ENCODE measurements around the gene ABCG4. TPM values are rescaled to one million over a fixed set of nuclear protein-coding genes. Genes with fewer than 3 reads are reported as not detected.
A peak's percentile ranks its signal among the peaks of the same experiment; 100 is the strongest.
"Not testable (repeated sequence)": the region's sequence is repeated elsewhere in the genome, so short reads cannot be mapped to it uniquely, and the experiment has no call there.

Gene ABCG4
- total RNA-seq, result 0.52 TPM

DNA sequence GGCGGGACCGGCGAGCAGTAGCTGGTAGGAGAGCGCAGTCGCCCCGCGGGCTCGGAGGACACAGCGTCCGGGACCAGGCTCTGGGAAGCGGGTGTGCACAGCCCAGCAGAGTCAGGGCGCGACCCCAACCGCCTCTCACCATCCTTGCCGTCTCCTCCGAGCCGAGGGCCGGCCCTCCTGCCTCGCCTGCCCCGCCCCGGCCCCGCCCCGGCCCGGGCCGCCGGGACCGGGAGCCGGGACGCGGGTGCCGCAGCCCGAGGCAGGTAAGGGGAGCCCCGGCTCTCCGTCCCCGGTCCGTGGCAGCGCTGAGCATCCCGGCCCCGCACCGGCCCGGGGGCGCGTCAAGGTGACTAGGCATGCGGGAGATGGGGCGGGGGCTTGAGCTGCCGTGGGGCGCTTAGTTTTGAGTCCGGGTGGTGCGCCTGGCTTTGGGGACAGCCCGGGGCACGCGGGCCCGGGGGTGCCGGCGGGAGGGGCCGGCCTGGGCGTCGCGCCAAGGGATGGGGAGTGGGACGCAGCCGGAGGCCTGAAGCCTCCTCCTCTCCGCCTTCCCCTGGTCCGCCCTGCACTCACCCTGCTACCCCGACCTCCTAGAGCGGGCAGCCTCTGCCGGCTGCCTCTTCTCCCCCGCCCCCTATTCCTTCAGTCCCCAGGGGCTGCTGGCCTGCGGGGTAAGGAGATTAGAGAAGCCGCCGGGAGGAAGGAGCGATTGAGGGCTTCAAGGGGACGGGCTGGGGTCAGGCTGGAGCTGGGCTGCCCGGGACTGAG is at the start of gene ABCG4:
Gene ABCG4 (plus strand): TSS at position 35 of the 768 bp plus-strand sequence. CDS start 914 bp downstream, outside the sequence.
- peak; percentile 40 for ATAC-seq

GRCh38 chr11:119099711-119100110 is 49.1 kb upstream of the ABCG4 start:
- no peak for ATAC-seq

DNA sequence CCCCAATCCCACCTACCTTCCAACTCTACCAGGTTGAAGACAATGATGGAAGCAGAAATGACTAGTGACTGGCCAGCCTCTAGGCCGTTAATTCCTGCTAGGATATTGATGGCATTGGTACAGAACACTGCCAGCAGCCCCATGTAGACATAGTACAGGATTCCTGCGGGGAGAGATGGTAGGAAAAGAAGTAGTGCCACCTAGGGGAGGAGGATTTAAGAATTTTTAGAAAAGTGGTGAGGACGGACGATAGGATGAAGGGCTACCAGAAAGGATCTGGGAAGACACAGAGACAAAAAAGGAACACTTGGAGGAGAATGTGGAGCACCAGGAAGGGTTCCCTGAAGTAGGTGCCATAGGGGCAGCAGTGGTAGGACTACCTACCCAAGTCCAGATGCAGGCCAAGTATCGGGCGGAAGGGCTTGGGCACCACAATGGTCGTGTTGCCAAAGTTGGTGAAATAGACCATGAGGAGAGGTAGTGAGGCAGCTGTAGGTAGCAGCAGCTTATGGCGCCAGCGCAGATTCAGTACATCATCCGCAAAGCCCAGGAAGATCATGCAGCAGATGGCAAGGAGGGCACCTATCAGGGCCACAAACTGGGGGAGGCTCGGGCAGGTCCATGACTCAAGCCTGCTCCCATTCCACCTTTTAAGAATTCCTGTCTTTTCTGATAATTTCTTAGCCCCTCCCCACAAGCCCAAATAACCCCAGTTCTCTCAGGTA is 48.4 kb upstream of the ABCG4 start:
- ATAC-seq, result no peak

DNA sequence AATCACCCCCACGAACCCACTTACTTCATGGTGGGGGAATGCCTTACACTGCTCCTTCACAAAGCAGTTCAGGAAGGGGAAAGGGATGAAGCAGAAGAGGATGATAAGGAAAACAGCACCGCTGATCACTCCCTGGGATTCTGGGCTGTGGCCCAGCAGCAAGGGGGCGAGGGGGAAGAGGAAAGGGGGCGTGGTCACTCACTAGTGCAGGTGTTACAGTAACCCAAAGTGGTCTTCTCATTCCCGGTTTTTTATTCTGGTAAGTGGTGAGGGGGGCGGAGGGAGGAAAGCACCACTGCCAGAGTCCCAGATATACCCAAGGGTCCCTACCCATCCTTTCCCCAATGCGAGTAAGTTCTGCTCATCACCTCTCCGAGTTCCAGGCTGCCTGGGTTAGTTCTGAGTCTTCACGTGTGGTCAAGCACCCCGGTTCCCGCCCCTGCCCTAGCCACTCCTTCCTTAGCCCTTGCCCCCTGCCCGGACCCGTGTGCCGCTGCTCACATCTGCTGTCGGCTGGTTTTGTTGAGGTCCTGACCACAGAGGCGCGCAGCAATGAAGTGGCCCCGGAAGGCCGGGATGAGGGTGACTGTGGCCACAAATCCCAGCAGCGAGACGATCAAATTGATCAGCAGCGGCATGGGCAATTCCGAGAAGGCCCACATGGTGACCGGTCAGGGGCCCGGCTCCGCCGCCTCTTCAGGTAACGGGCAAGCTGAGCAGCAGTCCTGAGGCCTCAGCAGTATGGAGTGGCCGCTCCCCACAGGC is 47.7 kb upstream of the ABCG4 start:
- ATAC-seq, result peak; percentile 5

GRCh38 chr11:119101759-119102423 is 47.0 kb upstream of the ABCG4 start, which contains the start of gene DPAGT1:
TSS of gene DPAGT1 (minus strand) at chr11:119101853. CDS start at chr11:119101655, 198 bp downstream.
- peak; percentile 91 for ATAC-seq

GRCh38 chr11:119103161-119103664 is 45.6 kb upstream of the ABCG4 start:
- not testable (repeated sequence) for ATAC-seq

GRCh38 chr11:119103793-119104192 is 45.1 kb upstream of the ABCG4 start:
- no peak for ATAC-seq

DNA sequence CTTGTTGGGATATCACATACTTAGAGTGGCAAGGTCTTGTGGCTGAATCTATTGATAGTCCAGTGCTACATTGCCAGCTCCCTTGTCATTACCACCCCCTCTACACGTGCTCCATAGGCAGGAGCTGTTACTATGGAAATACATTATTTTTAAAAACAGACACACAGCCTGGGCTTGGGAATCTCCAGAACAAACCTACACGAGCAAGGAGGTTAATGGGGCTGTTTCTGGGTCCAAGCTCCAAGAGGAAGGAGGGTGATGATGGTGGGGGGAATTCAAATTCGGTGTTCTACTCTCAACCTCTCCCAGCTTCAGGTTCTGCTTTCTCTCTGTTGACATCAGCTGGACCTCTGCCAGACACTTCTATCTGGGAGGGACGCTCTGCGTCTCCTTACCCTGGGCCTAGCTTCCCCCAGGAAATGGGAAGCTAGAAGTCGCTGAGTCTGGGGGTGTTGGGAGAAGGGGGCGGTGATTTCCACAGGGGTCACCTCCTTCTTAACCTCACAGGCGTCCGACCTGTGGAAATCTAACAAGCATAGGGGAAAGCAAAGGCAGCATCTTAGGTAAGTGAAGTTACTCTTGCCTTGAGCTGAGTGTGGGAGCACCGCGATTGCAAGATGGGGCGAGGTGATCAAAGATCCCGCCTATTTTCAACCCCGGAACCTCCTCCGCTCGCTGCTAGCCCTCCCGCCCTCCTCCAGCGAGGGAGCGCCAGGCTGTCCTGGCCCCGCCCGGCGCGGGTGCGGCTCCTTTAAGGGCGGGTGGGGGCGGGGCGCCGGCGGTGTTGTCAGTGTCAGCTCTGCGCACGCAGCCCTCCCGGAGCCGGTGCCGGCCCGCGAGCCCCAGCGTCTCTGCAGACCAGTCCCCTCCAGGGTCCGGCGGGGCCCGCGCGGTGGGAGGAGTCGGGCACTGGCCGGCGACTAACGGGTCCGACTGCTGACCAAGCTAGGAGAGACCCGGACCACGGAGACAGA is 42.0 kb upstream of the ABCG4 start, which contains the start of gene C2CD2L:
Gene C2CD2L (plus strand): TSS at position 781 of the 974 bp plus-strand sequence. CDS start 398 bp downstream, outside the sequence.
- peak; percentile 89 for ATAC-seq

DNA sequence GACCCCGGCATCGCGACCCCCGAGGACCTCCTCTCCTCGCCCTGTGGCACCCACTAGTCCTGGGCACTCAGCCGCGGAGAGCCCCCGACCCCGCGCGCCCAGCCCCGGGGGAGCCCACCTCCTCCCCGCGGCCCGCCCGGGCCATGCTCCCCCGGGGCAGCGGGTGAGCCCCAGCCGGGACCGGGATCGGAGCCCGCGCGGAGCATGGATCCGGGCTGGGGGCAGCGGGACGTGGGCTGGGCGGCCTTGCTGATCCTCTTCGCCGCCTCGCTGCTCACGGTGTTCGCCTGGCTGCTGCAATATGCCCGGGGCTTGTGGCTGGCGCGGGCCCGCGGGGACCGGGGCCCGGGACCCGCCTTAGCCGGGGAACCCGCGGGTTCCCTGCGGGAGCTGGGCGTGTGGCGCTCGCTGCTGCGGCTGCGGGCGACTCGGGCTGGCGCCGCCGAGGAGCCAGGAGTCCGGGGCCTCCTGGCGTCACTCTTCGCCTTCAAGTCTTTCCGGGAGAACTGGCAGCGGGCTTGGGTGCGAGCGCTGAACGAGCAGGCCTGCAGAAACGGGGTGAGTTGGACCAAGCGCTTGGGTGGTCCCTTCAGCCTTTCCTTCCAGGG is 41.2 kb upstream of the ABCG4 start:
- ATAC-seq, result peak; percentile 19

DNA sequence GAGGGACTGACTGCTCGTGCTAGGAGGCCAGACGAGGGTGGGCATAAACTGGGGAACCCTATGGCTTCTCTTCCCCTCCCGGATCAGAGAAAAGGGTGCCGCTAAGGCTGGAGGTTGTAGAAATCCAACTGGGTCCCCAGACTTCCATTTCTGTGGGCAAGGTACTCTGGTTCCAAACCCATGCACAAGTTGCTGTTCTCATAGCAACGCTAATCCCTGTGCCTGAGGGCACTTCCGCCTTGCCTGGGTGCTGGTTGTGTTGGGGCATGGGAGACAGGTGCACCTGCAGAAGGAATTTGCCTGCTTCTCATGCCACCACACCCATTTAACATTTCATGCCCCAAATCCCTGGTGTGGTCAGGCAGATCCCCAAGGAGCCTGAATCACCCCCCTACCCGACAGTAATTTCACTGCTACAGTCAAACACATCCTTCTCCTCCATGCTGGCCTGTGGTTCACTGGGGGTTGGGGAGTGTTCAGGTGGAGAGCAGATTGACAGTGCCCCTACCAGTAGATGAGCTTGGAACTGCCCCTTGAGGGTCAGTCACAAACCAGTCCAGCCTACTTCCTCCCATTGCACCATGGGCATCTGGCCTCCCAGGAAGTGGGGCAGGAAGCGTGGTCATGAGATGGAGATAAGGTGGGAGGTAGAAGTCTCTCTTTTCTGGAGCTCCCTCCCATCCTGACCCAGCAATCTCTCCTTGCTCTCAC is 40.6 kb upstream of the ABCG4 start:
- peak; percentile 75 for ATAC-seq

- ATAC-seq, result no peak
Measured at GRCh38 chr11:119108857-119109221, 40.0 kb upstream of the ABCG4 start.

DNA sequence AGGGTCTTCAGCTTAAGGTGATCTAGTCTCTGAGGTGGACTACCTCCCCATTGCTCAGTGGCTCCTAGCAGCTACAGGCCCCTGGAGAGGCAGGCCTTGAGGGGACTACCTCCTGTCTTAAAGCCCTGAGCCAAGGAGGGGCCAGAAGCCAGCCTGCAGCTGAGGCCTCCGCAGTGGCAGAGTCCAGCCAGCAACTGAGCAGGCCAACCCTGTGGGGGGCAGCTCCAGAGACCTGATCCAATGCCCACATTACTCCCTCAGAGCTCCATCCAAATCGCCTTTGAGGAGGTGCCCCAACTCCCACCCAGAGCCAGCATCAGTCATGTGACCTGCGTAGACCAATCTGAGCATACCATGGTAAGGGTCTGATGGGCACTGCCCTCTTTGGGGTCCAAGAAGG is 39.0 kb upstream of the ABCG4 start:
- ATAC-seq, result no peak

DNA sequence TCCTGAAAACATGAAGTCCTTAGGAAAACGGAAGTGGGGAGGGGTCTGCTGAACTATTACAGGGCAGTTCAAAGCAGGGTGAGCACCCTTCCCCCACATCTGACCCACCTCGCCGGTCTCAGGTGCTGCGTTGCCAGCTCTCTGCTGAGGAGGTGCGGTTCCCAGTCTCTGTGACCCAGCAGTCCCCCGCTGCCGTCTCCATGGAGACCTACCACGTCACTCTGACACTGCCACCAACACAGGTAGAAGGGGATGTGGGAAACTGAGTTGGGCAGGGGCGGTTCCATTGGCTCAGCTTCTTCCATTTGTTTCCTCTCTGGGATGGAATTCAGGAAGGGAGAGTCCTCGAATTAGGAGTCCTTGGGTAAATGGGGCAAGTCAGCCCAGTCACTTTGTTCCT is 38.4 kb upstream of the ABCG4 start:
- ATAC-seq, result no peak

DNA sequence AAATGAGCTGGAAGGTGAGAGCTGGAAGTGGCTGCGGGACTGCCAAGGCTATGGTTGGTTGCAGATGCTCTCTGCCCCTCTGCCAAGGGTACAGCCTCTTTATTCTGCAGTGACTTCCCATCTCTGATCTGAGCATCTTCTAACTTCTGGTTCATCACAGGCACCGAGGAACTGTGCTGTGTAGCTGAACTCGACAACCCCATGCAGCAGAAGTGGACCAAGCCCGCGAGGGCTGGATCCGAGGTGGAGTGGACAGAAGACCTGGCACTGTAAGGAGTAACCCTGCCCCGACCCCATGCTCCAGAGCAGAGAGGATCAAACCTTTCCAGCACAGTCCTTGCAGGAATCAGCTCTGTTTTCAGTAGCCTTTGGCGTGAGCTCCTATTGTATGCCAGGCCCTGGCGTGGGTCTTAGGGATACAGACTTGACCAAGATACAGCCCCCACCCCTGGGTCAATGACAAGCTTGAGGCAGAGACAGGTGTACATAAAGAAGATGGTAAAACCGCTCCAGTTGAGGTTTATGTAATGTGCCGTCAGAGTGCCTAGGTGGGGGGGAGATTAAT is 37.4 kb upstream of the ABCG4 start:
- no peak for ATAC-seq

DNA sequence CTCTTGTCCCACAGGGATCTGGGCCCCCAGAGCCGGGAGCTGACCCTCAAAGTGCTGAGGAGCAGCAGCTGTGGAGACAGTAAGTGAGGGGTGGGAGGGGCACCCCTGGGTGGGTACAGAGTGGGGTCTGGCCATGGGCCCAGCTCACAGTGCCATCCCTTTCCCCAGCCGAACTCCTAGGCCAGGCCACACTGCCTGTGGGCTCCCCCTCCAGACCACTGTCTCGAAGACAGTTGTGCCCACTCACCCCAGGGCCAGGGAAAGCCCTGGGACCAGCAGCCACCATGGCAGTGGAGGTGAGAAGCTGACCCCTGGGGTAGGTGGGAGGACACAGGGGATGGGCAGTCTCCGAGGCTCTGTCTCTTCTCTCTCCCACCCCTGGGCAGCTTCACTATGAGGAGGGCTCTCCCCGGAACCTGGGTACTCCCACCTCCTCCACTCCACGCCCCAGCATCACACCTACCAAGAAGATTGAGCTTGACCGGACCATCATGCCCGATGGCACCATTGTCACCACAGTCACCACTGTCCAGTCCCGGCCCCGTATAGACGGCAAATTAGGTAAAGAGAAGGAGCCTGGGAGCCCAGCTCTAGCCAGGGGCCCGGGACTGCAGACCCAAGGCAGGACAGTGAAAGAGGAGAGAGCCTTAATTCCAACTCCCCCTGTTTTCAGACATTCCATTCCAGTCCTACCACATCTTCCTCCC is 36.4 kb upstream of the ABCG4 start:
- no peak for ATAC-seq

GRCh38 chr11:119113716-119114115 is 35.1 kb upstream of the ABCG4 start:
- no peak for ATAC-seq

DNA sequence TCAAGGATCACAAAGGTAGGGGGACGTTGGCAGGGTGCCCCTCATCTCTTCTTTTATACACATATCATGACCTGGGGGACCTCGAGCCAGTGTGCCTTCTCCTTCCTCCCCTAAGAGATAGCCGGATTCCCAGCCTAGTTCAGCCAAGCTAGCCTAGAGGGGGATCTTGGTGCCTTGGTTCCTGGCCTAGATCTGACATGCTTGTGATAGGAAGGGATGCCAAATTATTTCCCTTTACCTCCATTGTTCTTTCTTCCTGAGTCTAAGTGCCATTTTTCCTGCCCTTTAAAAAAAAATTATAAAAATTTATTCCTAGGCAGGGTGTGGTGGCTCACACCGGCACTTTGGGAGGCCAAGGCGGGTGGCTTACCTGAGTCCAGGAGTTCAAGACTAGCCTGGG is 34.5 kb upstream of the ABCG4 start:
- ATAC-seq, result no peak

GRCh38 chr11:119115484-119116234 is 33.2 kb upstream of the ABCG4 start:
- no peak for ATAC-seq
